HG02678 (cell line): ENCODE measurements around the gene NACC2.
"Not testable (repeated sequence)": the region's sequence is repeated elsewhere in the genome, so short reads cannot be mapped to it uniquely, and the experiment has no call there.

Source experiments
- ATAC-seq: cut with Tn5 transposase; IDR thresholded peaks from one replicate; pipeline ENCODE4 v1.9.1; 2021; ENCODE audit warnings: mild to moderate bottlenecking, moderate library complexity; ENCODE audit not compliant: unreplicated experiment

Gene NACC2

DNA sequence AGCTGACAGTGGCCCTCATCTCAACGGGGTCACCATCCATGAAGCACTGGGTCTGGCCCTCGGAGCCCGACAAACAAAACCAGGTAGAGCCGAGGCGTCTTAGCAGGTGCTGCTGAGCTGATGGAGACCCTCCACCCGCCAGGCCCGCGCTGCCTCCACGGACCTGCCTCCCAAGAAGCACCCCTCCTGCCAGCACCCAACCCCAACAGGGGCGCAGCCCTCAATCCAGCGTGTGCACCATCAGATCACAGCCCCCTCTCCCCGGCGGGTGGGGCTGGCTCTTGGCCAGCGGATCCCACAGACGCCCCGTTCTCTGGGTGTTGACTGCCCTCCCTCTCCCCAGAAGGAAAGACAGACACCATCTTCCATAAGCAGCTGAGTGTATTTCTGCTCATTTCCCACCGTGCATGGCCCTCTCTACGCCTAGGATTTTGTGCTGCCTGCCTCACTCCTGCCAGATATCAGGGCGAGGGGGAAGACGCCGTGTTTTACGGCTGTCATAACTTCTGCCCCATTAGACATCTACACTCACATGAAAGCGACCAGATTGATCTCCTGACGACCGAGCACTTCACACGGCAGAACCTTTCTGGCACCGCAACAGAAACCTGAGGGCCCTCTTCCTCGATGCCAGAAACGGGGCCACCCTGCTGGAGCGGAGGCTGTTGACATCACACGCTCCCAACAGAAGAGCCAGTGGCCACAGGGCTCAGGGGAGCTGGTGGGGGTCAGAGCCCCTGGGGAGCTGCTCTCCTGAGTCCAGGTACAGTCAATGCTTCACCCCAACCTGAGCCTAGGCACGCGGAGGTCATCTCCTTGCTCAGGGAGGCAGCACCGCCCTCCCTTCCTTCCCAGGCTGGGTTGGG is 12.4 kb downstream of the NACC2 start:
- no peak for ATAC-seq

DNA sequence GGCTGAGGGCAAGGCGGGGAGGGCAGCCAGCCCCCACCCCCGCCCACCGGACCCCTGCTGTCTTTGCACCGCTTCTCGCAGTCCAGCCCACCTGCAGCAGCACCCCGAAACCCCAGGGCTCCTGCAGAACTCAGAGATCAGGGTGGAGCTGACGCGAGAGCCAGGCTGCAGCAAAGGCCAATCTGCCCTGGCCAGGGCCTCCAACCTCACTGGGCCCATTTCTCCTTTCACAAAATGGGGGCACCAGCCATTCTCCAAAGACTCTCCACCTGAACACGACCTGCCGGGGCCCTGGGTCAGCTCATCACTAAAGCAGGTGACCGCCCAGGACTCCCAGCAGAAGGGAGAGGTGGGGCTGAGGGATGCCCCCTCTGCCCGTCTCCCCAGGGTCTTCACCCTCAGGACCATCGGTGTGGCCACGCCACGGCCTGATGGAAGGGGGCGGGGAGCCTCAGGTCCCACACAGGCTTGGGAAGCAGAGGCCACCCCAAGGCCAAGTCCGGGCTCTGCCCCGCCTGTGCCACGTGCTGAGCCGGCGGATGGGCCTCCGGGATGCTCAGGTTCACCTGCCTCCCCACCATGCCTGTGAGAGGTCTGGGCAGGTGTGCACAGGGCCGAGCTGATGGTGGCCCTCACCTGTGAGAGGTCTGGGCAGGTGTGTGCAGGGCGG is 13.1 kb downstream of the NACC2 start:
- ATAC-seq, result no peak

DNA sequence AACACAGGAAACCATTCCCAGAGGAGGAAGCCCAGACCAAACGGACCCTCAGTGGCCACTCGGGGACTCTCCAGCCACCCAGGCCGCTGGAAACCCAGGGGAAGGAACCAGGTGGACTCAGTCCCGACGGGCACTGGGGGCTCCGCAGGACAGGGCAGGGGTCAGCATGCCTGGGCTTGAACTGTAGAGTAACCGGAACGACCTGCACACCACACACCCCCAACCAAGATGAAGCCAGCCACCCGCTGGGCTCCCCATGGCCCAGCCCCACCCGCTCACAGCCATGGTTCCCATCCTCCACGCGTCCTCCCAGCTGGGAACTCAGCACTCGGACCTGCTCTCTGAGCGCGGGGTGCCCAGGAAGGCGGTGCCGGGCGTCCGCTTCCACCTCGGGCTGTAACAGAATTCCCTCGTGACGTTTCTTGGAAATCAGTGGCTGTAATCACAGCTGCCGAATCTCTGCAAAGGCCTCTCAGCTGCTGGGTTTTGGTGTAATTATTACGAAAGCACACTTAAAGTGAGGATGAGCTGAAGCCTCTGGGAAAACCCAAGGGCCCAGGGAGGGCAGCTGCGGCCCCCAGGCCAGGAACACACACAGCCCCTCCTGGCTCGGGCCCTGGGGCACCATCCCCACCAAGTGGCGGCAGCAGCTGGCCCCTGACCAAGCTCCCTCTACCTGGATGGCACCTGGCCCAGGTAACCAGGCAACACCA is 13.8 kb downstream of the NACC2 start:
- ATAC-seq, result no peak

DNA sequence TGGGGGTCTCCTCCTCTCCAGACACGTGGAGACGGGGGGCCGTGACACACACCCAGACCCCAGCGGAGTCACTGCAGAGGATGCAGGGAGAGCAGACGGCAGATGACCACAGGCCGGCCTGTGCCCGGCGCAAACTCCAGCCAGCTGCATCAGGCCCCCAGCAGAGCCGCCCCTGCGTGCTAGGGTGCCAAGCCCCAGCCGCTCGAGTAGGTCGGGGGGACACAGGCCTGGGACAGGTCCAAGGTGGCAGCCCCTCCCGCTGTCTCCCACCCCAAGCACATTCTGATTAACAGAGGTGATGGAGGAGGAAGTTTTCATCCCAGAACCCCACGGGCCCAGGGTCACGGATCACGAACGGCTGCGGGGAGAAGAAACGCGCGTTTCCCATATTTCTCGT is 14.4 kb downstream of the NACC2 start:
- ATAC-seq, result no peak

DNA sequence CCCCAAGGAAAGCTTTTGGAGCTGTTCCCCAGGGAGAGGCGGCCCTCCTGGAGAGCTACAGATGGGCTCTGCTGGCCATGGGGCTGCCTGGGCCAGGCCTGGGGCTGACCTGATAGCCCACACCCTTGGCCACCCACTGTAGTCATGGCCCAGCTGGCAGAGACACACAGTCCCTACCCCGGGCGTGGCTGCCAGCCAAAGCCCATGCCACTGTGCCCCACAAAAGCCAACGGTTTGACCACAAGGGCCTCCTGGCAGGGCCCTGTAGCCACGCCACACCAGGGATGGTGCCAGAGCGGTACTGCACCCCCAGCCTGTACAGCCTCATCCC is 15.2 kb downstream of the NACC2 start:
- no peak for ATAC-seq

DNA sequence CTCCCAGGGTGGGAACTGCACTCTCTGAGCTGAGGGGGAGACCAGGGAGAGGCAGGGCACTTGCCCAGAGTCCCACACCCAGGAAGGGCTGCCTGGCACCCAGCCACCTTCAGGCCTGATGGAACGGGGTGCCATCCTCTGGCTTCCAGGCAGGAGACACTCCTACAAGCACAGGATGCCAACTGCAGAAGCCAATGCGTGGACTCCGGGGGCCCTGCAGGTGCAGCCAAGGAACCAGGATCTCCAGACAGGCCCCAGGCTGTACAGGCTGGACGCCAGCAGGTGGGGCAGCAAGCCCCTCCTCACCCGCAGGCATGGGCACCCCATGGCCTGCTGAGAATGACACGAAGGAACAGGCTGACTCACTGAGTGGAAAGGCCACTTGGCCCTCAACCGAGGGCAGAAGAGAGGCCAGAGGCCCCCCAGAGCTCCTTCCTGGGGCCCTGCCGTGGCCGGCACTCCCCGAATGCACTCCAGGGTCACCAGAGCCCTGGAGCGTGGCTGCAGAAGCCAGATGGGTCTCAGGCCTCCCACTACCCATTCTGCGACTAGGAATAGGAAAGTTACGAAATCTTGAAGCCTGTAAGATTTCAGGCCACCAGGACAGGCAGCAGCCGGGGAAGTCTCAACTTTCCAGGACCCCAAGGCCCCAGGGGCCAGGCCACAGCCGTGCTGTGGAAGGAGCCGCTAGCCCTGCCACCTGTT is 15.7 kb downstream of the NACC2 start:
- ATAC-seq, result no peak

DNA sequence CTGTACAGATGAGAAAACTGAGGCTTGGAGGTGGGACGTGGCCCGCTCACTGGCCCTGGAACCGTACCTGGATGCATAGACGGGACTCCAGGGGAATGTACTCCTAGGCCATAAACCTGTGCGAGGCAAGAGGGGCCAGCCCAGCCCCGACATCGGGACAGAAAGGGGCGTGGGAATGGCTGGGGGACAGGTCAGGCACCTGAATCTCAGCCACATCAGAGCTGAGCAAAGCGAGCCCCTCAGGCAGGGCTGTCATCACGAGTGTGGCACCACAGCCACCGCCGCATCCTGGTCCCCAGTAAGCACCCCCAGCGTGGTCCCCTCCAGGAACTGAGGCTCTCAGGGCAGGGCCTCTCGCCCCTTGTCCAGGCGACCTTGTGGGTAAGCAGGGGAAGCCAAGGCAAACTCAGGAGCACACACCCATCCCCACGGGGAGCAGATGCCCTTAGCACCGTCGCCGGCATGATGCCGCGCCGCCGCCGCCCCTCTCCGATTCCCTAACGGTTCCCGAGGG is 16.5 kb downstream of the NACC2 start:
- ATAC-seq, result no peak

DNA sequence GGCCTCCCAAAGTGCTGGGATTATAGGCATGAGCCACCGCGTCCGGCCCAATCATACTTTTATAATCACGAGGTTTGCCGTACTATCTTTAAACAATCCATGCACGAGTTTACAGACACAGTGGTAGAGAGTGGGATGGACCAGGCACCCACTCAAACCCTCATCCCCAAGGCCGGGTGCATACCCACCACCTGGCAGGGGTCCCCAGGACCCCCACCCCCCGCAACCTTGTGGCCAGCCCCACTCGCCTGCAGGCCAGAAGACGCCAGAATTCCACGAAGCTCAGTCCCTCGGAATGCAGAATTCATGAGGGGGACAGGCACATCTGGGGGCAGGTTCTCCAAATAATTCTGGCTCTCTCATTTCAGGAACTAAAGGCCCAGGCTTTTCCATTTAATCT is 17.1 kb downstream of the NACC2 start:
- ATAC-seq, result no peak

DNA sequence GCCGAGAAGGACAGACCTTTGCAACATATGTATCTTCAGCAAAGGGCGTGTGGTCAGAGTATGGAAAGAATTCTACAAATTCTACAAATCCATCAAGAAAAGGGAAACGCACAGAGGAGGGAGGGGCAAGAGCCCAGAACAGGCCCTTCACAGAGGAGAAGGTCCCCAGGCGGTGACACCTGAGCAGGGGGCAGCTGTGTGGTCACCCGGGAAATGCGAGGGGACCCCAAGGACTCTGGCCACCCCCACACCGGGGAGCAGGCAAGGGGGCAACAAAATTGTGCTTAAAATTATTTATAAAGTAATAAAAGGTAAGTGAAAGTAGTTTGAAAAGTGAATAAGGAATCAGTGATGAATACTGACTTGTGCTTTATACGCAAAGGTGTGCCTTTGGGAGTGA is 17.6 kb downstream of the NACC2 start:
- no peak for ATAC-seq

DNA sequence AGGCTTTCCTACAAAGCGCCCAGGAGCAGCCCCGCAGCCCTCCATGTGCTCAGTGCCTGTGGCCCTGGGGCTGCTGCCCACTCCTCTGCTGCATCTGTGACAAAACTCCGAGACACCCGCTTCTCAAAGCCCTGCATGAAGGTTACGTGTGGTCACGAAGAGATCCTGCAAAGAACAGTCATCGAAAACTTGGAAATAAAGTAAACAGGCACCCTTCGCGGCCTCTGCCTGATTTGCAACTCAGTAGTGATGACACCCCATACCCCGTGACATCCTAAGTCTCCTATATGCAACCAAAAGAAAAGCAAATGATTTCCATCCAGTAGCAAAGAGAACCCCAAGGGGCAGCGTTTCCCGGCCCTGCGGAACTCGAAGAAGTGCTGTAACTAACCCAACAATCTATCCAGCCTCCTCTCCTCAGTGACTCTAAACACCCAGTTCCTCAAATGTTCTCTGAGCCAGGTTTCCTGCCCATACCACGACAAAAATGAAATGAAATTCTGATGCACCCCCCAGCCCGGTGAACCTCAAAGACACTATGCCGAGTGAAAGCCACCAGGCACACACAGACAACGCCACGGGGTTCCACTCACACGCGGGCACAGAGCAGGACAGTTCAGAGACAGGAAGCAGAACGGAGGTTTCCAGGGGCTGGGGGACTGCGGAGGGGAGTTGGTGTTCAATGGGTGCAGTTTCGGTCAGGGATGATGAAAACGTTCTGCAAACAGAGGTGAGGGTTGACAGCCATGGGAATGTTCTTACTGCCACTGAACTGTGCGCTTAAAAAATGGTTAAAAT is 19.0 kb downstream of the NACC2 start:
- ATAC-seq, result no peak

DNA sequence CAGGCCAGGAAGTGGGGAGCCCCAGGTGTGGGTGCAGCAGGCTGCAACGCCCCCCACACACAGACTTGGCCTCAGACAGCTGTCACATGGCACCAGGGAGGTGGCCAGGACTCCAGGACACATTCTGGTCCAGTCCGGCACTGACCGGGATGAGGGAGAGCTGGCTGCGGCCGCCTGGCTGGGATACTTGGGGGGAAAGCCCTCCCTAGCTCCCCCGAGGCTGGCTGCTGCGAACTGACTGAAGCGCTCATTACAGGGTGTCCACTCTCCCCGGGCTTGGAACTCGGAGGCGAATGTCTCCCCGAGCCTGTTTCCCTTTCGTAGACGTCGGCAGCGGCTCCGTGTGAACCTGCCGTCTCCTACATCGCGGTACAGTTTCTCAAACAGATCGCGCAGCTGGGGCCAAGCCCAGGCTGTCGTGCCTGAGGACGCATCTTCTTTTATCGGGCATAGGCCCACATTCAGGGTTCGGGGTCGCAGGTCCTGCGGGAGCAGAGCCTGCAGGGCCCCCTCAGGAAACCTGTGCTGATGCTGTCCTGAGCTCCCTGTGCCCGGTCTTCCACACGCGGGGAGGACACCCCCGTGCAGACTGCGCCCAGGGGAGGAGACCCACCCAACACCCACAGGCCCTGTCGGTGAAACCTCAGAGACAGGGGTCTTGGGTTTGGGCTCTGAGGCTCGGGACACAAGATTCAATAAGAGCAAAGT is 19.8 kb downstream of the NACC2 start:
- ATAC-seq, result no peak

DNA sequence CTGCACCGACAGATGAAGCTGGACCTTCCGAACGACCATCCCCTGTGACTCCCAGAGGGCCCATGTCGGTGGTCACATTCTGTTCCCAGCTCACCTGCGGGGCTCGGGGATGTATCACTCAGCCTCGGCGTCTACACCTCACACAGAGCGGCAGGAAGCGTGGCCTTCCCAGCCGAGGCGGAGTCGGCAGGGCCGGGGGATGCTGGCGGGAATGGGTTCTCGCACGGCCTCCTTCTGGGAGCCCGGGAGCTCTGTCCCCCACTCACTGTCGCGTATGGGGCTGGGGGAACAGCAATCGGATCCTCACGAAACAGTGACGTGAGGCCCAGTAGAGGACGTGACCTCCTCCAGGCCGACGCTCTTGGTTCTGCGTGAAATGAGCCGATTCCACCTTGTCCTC is 20.4 kb downstream of the NACC2 start:
- no peak for ATAC-seq

DNA sequence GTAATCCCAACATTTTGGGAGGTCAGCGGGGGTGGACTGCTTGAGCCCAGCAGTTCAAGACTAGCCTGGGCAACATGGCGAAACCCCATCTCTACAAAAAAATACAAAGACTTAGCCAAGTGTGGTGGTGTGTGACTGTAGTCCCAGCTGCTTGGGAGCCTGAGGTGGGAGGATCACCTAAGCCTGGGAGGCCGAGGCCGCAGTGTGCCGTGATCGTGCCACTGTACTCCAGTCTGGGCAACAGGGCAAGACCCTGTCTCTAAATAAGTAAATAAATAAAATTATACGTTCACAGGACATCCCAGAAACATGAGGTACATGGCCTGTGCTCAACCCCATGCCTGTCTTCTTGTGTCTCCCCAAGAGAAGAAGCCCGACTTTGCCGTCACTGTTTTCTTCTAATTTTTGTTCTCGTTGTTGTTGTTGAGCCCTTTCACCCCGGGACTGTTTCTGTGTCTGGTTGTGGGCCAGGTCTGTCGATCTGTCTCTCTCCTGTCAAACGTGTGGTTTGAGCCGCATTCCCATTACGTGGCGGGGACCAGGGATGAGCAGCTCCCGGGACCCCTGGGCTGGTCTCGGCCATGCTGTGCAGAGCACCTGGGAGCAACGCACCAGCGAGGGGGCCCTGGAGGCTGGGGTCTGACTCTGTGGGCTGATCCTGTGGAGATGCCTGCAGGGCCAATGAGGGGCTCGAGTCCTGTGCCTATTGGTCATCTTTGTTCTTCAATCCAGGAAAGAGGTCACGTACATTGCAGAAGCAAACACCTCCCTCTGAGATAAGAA is 32.2 kb downstream of the NACC2 start:
- ATAC-seq, result no peak

DNA sequence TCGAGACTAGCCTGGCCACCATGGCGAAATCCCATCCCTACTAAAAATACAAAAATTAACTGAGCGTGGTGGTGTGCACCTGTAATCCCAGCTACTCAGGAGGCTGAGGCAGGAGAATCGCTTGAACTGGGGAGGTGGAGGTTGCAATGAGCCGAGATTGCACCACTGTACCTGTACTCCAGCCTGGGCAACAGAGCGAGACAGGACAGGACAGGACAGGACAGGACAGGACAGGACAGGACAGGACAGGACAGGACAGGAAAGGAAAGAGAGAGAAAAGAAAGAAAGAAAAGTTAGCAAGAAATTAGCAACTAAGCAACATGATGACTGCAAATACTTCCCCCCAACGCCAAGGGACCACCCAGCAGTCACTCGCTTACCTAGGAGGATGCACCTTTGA is 33.2 kb downstream of the NACC2 start:
- ATAC-seq, result not testable (repeated sequence)

DNA sequence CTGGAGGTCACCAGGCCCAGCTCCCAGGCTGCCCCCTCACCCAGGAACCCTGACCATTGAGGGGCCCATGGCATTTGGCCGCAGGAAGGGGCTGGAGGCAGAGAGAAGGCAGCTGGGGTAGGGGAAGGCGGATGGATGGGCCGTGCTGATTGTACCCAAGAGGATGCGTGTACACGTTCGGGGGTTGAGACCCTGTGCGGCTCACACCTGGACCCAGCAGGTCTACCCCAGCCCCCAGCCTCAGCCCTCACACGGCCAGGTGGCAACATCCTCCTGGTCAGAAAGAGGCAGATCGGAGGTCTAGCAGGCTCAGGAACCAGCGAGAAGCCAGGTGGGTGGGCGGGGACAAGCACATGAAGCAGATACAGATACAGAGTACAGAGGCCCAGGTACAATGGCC is 33.7 kb downstream of the NACC2 start:
- no peak for ATAC-seq

DNA sequence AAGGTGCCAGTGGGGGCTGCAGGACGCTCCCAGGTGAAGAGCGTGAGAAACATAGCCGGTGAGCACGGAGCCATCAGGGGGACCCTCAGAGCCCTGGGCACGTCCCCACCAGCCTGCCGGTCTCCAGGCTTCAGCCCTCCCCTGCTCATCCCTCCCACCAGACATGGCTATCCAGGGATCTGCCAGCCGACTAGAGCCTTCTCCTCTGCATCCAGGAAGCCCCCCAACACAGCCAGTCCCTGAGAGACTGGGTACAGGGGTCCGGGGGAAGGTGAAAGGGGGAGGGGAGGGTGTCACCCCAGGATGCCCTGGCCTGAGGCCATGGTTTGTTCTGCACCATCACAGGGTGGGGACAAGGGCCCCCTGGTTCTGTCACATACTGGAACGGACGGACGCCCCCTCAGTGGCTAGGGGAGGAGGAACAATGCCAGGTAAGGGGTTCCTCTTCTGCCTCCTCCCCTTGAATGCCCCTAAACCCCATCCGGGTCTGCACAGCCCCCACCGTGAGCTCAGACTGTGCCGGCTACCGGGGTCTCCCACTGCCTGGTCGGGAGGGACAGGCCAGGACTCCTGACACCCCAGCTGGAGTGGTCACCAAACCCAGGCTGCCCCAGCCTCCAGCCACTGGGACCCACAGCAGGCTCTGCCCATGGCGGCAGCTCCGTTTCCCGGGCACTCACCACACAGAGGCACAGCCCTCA is 34.3 kb downstream of the NACC2 start:
- no peak for ATAC-seq

DNA sequence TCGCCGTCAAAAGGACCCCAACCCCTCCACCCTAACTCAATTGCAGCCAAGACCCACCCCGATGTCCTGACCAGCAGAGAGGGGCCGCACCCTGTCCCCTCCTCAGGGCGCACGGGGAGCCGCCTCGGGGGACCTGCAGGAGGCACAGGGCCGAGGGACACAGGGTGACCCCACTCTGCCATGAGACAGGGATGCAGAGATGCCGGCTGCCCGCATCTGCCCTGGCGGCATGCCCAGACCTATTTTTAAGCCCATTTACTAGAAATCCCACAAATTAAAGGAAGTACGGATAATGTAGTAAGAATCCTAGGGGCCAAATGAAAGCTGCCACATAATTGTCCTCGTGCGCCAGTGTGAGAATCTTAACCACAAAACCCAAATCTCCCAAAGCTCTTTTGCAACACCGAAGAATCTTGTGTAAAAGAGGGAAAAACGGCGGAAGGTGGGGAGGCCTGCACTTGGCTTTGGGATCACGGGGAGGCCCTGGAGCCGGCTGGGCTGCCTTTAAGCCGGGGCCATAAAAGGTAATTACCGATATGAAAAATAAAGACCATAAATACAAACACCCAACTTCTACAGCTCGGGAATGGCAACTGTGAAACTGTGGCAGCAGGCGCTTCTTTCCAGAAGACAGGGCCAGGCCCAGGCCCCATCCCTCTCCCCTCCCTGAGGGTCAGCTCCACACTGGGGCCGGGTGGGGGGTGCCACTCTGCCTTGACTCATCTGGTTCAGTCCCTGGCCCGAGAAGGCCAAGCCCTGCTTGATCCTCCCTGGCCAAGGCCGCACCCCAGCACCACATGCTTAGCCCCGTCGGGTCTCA is 35.0 kb downstream of the NACC2 start:
- no peak for ATAC-seq
